Muscle of leg (tissue), 11 donors: ENCODE measurements around the gene KCNIP4. TPM values are rescaled to one million over a fixed set of nuclear protein-coding genes. Genes with fewer than 3 reads are reported as not detected.
A peak's percentile ranks its signal among the peaks of the same experiment; 100 is the strongest.

Source experiments
- DNase-seq: peaks from one replicate; pipeline ENCODE4 v3.0.0; 2013
- H3K27ac ChIP-seq: one replicate; pipeline ENCODE4 v1.5.1; 2013; ENCODE audit warnings: mild to moderate bottlenecking, low read length, control low read depth
- H3K27me3 ChIP-seq: one replicate; pipeline ENCODE4 v1.6.1; 2013; ENCODE audit warnings: low read length; ENCODE audit not compliant: control insufficient read depth, insufficient read depth
- H3K36me3 ChIP-seq: one replicate; pipeline ENCODE4 v1.6.1; 2013; ENCODE audit warnings: low read length; ENCODE audit not compliant: control insufficient read depth, insufficient read depth
- H3K4me1 ChIP-seq: one replicate; pipeline ENCODE4 v1.6.1; 2013; ENCODE audit warnings: low read length; ENCODE audit not compliant: control insufficient read depth, insufficient read depth
- H3K4me3 ChIP-seq: one replicate; pipeline ENCODE4 v1.5.1; 2013; ENCODE audit warnings: low read length, control low read depth
- H3K9me3 ChIP-seq: replicated peaks from 2 replicates; pipeline ENCODE4 v1.6.1; 2013; ENCODE audit warnings: low read depth, low read length; ENCODE audit not compliant: control insufficient read depth
- WGBS: methylation state at CpG from one replicate; pipeline ENCODE4 v1.1.5; 2013; ENCODE audit warnings: missing lambda C conversion rate; ENCODE audit not compliant: insufficient coverage; 5-methylcytosine and 5-hydroxymethylcytosine counted together
- polyA plus RNA-seq, 8 donors: library from polyadenylated mRNA; unstranded; fragments of 120-200 nt; gene quantifications; one replicate each; pipeline versions ENCODE4 v1.2.1 to v1.2.3, GENCODE V29; 2013; ENCODE audit warnings: inconsistent platforms in 1 of 8, low replicate concordance in 1 of 8; ENCODE audit not compliant: insufficient read length in 8 of 8, insufficient read depth in 1 of 8
- total RNA-seq: library from RNA; stranded (reverse); fragments of 120-200 nt; gene quantifications from one replicate; pipeline ENCODE4 v1.2.4, GENCODE V29; 2013

The KCNIP4 gene
- total and polyA plus RNA-seq, 9 donors, result 0.44 to 2.8 (median 1.6) TPM

DNA sequence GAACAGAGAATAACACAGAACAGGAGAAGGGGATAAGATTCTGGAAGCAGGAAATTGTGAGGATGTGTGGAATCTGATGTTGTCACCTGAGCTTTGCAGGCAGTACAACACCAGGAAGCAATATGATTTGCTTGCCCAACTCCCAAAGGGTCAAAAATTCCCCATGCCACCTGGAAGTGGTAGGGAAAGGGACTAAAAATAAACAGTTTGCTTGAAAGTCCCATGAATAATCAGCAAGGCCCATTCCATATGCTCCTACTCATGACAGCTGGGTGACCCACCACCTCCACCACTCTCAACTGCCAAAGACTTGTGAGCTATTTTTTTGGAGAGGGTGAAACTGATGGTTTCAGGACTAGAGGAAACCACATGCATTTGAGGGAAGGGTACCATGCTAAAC lies 168.4 kb downstream of the KCNIP4 start:
- H3K4me3 ChIP-seq, result no peak overlapping the region
- DNase-seq, result no peak
- H3K9me3 ChIP-seq, result no peaks in the 10 kb centered on the region
- H3K27me3 ChIP-seq, result no peaks in the 10 kb centered on the region
- no peak overlapping the region for H3K27ac ChIP-seq
- no peaks in the 10 kb centered on the region for H3K4me1 ChIP-seq
- H3K36me3 ChIP-seq, result no peaks in the 10 kb centered on the region

DNA sequence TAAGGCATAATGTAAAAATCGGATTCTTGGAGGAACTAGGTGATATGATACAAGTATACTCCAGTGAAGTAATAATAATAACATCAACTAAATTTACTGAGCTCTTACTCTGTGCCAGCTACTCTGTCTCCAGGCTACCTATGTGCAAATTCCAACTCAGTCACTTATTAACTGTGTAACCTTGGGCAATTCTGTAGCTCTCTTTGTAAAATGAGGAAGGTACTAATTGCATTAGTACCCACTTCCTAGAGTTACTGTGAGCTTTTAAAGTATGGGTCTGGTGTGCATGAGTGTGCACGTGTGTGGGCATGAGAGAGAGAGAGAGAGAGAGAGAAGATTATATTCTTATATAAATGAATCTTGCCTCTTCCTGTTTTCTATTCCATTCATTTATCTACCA lies 169.9 kb downstream of the KCNIP4 start:
- DNase-seq, result no peak
- H3K36me3 ChIP-seq, result no peaks in the 10 kb centered on the region
- no CpG with 5 or more reads among the region's 2 CpGs for WGBS

DNA sequence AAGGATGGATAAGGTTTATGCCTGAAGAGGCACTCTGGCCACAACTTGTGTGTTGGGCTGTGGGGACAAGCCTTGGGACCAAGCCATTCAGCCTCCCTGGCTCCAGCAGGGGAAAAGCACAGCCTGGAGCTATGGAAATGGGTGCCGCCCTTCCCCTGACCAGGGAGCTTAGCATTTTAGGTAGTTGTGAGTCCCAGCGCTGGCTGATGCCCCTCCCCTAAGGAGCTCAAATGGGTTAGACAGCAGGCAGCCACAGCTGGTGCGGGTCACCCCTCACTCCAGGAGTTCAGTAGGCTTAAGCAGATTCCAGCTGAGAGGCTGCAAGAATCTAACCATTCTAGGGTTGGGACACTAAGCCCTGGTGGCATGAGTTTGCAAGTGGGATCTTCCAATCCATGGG lies 172.9 kb downstream of the KCNIP4 start:
- no peaks in the 10 kb centered on the region for H3K27me3 ChIP-seq
- H3K9me3 ChIP-seq, result no peaks in the 10 kb centered on the region
- no peak for DNase-seq
- H3K36me3 ChIP-seq, result no peaks in the 10 kb centered on the region
- WGBS, result 100% methylated on average over 1 of the region's 3 CpGs
- H3K27ac ChIP-seq, result no peak overlapping the region
- H3K4me1 ChIP-seq, result no peaks in the 10 kb centered on the region
- H3K4me3 ChIP-seq, result no peak overlapping the region

More for the DNA sequence above, 169.9 kb downstream of the KCNIP4 start:
- H3K4me3 ChIP-seq, result no peak overlapping the region
- no peaks in the 10 kb centered on the region for H3K9me3 ChIP-seq
- H3K4me1 ChIP-seq, result no peaks in the 10 kb centered on the region
- H3K27ac ChIP-seq, result no peak overlapping the region
- H3K27me3 ChIP-seq, result no peaks in the 10 kb centered on the region

DNA sequence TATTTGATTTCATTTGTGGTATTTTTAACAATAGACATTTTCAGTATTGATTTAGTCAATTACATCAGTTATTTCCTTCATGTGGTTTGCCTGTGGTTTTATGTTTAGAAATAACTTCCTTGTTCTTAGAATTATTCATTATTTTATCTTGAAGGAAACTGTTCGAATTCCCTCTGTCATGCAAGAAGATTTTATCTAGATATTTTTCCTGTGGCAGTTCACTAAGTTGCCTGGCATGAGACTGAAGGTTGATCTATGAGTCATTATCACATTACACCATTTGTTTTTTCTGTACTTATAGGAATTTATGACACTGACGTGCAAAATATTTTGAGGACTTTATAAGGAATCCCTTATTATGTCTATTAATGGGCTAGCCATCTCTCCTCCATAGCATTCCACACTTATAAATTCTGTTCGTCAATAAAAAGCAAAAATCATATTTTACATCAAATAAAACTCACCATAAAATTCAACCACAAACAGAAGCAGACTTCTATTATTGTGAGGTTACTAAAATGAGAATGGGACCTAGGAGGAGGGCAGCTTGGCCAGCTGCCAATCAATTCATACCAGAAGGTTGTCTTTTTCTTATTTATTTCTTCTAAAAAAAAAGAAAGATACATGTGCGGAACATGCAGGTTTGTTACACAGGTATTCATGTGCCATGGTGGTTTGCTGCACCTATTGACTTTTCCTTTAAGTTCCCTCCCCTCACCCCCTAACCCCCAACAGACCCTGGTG lies 179.0 kb downstream of the KCNIP4 start:
- H3K36me3 ChIP-seq, result no peaks in the 10 kb centered on the region
- no CpG with 5 or more reads among the region's 4 CpGs for WGBS
- no peak overlapping the region for H3K4me3 ChIP-seq
- DNase-seq, result no peak
- no peaks in the 10 kb centered on the region for H3K4me1 ChIP-seq
- no peaks in the 10 kb centered on the region for H3K9me3 ChIP-seq
- H3K27me3 ChIP-seq, result no peaks in the 10 kb centered on the region
- no peak overlapping the region for H3K27ac ChIP-seq

DNA sequence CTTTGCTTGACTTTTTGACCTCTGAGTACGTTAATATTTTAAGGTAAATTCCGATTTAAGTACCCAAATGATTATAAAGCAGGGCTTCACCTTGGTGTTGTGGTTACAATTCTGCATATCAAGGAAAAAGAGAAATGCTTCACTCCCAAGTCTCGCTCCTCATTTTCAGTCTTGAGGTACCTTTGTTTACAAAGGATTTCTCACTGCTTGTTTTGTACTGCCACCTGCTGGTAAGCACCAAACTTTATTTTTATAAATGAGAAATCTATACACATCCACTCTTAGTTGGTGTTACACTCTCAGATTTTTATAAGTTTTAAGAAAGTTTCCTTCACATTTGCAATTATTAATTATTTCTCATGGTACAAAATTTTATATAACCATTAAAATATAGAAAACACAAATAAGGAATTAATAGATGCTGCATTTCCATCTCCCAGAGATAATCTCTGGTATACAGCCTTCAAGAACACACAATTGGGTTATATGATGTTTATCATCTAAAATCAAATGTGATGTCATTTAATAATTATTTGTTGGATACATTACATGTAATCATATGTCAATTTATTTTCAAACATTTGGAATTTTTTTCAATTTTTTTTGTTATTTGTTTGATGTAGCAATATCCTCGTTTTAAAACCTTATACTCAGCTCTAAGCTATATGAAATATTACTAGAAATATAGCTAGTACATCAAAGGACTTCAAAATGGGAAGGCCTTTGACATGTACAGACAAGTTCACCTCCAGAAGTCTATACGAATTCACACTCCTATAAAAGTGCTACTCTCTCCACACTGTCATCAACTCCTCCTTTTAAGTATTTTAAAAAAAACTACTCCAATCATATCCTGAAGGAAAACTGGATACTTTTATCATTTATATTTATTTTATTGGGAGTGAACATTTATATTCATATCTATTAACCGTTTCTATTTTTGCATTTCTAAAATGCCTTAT lies 179.9 kb downstream of the KCNIP4 start:
- H3K4me3 ChIP-seq, result no peak overlapping the region
- peak; percentile 50 for DNase-seq
- no CpG with 5 or more reads among the region's 6 CpGs for WGBS
- H3K9me3 ChIP-seq, result no peaks in the 10 kb centered on the region
- H3K27ac ChIP-seq, result no peak overlapping the region
- no peaks in the 10 kb centered on the region for H3K36me3 ChIP-seq
- H3K4me1 ChIP-seq, result no peaks in the 10 kb centered on the region
- no peaks in the 10 kb centered on the region for H3K27me3 ChIP-seq

DNA sequence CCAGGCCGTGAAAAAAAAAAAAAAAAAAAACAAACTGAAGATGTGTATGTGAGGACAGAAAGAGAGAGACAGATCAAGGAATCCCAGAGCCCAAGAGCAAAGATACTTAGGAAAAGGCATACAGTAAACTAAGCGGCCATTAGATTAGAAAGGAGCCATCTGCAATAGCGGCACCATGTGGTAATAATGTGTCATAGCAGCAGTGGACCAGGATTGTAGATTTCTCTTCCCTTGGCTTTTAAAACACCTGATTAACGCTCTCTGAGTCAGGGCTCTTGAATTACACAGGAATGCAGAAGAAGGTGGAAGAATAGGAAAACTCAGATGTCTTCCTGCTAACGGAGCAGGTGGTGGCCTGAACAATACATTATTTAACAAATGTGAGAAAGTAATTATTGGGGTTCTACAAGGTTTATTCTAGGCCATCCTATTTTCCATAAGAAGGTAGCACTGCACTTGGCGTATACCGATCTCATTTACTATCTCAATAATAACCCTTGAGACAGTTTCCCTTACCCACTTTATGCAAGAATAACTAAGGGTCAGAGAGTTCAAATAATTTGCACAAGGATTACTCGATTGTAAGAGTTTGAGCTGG lies 182.7 kb downstream of the KCNIP4 start:
- no peak overlapping the region for H3K27ac ChIP-seq
- no peaks in the 10 kb centered on the region for H3K36me3 ChIP-seq
- no peaks in the 10 kb centered on the region for H3K4me1 ChIP-seq
- H3K27me3 ChIP-seq, result no peaks in the 10 kb centered on the region
- WGBS, result 43% methylated on average over 2 of the region's 8 CpGs
- H3K9me3 ChIP-seq, result no peaks in the 10 kb centered on the region
- H3K4me3 ChIP-seq, result no peak overlapping the region
- peak; percentile 44 for DNase-seq

DNA sequence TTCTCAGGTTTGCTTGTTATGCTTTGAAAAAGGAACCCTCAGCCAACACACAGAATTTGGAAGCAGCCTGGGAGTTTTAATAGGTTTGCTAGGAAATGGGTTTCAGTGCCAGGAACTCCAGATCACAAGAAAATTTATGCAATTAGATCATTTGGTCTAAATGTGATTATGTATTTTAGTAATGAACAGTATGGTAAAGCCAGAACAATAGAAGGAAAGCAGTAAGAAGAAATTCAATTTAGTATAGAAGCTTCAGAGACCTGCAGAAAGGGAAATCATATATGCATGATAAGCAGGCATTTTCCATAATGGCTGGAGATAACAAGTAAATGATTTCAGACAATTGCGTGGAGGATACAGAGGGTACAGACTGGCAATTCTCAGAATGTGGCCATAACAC lies 184.7 kb downstream of the KCNIP4 start:
- no peaks in the 10 kb centered on the region for H3K9me3 ChIP-seq
- H3K27ac ChIP-seq, result no peak overlapping the region
- DNase-seq, result no peak
- H3K4me1 ChIP-seq, result no peaks in the 10 kb centered on the region
- WGBS, result 75% methylated on average over 1 of the region's 1 CpG
- H3K4me3 ChIP-seq, result no peak overlapping the region
- no peaks in the 10 kb centered on the region for H3K36me3 ChIP-seq
- H3K27me3 ChIP-seq, result no peaks in the 10 kb centered on the region

DNA sequence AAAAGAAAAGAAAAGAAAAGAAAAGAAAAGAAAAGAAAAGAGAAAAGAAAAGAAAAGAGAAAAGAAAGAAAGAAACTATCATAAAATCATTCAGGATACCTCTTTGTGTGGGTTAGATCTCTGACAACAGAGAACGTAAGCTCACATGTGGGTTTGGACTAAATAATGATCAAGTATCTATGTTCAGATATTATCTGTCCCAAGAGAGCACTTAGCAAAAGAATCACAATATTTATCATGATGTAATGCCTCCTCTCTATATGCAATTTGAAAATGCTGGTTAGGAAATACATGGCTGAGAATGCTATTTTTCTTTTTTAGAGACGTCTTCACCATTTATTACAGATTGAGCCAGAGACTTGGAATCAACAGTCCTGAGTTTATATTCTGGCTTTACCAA lies 191.3 kb downstream of the KCNIP4 start:
- Histone ChIP-seq H3K9me3 (no peaks in the 10 kb centered on the region), H3K36me3 (no peaks in the 10 kb centered on the region), H3K27ac (no peak overlapping the region), H3K4me3 (no peak overlapping the region), H3K4me1 (no peaks in the 10 kb centered on the region), H3K27me3 (no peaks in the 10 kb centered on the region)
- no CpG with 5 or more reads among the region's 2 CpGs for WGBS
- DNase-seq, result peak; percentile 28

DNA sequence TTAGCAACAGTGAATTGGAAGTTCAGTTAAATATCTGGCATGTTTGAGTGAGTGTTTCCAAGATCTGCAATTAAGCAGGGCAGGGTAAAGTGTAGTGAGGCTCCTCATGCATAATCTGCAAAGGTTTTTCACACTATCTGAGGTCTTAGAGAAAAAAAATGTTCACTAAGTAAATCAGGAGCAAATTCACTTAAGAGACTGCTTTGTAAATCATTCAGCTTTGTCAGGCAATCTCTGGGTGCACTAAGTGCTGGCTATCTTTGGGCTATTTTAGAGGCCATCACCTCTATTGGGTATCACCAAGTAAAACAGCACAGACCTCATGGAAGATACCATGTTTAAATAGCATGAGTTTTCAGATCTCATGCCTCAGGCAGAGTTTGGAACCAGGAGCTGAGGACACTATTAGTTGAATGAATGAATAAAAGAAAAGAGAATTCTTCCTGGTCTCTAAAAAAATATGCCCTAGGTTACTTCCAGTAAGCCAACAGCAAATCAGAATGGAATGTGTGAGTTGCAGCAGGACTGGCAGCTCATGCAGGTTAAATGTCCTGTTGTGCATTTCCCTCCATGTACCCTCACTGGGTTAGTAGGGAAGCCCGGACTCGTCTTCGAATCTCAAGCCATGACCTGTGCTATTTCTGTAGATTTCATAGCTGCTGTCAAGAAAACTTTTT lies 195.3 kb downstream of the KCNIP4 start:
- no peaks in the 10 kb centered on the region for H3K27me3 ChIP-seq
- no peaks in the 10 kb centered on the region for H3K36me3 ChIP-seq
- no CpG with 5 or more reads among the region's 3 CpGs for WGBS
- H3K27ac ChIP-seq, result no peak overlapping the region
- no peaks in the 10 kb centered on the region for H3K9me3 ChIP-seq
- no peak for DNase-seq
- H3K4me3 ChIP-seq, result no peak overlapping the region
- H3K4me1 ChIP-seq, result no peaks in the 10 kb centered on the region

DNA sequence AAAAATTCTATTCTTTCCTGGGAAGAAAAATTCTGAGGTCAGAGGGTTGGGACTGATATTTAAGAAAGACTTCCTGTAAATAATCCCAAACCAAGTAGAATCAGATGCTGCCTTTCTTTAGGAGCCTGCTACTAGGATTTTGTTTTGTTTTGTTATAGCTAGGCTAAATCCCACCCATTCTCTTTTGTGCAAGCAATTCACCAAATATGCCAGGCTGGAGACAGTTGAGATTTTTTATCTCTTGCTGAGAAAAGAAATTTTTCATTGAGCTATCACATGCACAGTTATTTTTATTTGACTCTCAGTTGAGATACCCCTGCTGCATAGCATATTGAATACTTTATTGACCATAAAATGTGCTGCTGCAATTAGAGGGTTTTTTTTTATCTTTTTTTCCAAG lies 196.0 kb downstream of the KCNIP4 start:
- no peaks in the 10 kb centered on the region for H3K9me3 ChIP-seq
- no peak for DNase-seq
- no peak overlapping the region for H3K4me3 ChIP-seq
- no peaks in the 10 kb centered on the region for H3K27me3 ChIP-seq
- H3K4me1 ChIP-seq, result no peaks in the 10 kb centered on the region
- H3K36me3 ChIP-seq, result no peaks in the 10 kb centered on the region
- H3K27ac ChIP-seq, result no peak overlapping the region
